ENCODE data around the gene ATF3. TPM values are rescaled to one million over a fixed set of nuclear protein-coding genes. Genes with fewer than 3 reads are reported as not detected.
A peak's percentile ranks its signal among the peaks of the same experiment; 100 is the strongest.

The ATF3 gene
- total RNA-seq, 1 experiment from 2014 or later: 37.4 TPM

DNA sequence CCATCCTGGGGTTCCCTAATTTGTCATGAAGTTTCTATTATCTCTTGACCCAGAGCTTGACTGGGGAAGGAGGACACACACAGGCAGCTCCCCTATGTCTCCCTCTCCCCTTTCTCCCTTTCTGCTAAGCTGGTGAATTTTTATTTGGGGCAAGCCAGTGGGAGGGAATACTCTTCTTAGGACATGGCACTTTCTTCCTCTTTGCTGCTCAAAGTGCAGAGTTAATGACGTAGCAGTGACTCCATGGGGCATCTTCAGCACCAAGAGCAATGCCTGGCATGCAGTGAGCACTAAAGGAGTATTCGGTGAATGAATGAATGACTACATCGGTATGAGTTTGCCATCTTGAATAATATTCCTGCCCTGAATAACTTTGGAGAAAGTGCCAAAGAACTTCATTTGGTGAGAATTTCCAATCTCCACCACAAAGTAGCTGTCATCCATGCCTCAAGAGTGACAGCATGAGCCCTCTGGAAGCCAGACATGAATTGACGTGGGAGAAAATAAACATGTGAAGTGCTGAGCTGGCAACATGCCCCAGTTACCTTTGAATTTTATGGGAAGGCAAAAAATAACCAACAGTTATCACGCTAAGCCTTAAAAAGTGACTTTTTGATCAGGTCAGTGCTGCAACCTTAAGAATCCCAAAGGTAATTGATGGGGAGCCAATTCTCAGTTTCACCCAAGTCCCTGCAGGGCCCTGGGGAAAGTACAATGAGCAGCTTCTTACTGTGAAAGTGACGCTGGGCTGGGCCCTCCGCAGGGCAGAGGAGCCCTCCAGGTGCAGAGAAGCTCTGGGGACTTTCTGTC is 22.1 kb upstream of the ATF3 start:
- DNase-seq (ENCODE audit: low read depth): peak; percentile 19

GRCh38 chr1:212587016-212587887 is 21.3 kb upstream of the ATF3 start:
- peak; percentile 36 for DNase-seq (ENCODE audit: low read depth)

DNA sequence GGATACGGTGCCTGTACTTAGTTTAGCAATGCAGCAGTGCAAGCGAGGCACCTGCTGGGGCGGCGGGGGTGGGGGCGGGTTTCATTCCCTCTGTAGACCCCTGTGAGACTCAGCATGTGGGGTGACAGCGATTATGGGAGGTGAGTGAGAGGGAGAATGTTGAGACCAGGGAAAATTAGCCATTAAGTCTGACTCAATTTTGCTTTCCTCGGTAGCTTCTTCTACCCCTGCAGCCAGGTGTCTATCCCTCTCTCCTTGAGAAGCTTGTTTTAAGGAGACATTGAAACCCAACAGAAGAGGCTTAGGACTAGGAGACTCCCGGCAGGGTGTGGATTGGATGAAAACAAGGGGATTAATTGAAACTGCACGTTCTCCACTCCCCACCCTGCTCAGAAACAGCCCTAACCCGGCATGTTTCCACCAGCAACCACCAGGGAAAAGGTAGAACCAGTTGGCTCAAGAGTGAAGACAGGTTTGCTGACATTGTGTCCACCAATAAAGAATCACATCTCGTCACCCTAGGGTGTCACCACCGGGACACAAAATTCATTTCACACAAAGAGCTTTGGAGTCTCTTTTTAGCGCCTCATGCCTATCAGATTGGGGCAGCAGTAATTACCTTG is 20.6 kb upstream of the ATF3 start:
- DNase-seq (ENCODE audit: low read depth): no peak

- DNase-seq (ENCODE audit: low read depth): no peak
Measured at GRCh38 chr1:212589446-212589845, 19.1 kb upstream of the ATF3 start.

DNA sequence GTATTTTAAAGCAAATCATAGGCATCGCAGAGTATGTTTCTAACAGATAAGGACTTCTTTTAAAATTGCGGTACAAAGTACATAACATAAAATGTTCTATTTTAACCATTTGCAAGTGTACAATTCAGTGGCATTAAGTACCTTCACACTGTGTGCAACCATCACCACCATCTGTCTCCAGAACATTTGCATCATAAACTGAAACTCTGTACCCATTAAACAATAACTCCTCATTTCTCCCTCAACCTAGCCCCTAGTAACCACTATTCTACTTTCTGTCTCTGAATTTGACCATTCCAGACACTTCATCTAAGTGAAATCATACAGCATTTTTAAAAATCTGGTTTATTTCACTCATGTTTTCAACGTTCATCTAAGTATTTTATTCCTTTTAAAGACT is 16.6 kb upstream of the ATF3 start:
- DNase-seq (ENCODE audit: low read depth): no peak

- no peak for DNase-seq (ENCODE audit: low read depth)
Measured at GRCh38 chr1:212593821-212594251, 14.7 kb upstream of the ATF3 start.

- no peak for DNase-seq (ENCODE audit: low read depth)
Measured at GRCh38 chr1:212594640-212595039, 13.9 kb upstream of the ATF3 start.

DNA sequence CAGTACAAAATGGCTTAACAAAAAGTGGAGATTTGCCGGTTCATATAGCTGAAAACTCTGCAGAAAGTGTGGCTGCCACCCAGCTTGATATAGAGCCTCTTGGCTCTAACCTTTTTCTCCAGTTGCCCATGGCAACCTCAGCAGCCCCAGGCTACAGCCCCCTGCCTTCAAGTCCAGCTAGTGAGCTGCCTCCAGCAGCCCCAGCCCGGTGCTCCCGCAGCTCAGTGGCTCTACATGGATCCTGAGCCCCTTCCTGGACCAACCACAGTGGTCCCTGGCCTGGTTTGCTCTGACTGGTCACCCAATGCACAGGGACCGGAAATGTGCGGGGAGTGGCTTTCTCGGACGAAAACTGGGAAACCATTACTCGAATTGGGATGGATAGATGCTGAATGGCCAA is 13.3 kb upstream of the ATF3 start:
- DNase-seq (ENCODE audit: low read depth): no peak

DNA sequence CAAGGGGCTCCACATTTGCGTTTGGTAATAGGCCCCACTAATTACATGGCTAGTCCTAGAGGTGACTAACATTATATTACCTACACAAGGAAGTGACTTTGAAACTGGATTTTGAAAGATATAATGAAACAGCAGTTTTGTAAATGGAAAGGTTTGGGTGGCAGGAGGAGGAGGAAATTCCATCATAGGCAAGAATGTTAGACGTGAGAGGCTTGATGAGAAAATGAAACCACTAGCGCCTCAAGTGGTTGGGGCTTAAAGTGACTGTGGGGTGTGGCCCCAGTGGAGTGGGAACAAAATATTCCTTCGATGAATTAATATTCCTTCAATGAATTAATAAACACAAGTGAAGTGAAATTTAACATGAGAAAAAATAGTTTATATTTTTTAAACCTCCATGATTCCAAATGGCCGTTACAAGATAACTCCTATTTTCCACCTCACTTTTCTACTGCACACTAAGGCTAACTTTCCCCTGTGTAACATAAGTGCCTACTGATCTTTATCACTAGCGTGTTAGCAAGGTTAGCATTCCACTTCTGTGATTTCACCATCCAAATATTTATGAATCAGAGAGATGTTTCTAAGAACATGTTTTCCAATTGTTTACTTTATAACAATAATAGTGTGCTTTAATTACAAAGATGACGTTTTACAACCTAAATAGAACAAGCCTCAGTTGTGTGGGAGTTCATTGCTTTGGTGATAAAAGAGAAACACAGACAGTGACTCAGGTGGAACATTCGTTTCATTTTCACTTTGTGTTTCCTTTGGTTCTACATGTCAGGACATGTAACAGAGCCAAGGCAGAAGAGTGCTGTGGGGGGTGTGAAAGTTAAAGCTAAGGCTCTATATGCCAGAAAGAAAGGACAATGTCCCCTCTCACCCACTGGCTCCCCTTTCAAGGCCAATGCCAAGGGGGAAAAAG is 12.5 kb upstream of the ATF3 start:
- peak; percentile 94 for DNase-seq (ENCODE audit: low read depth)

- no peak for DNase-seq (ENCODE audit: low read depth)
Measured at GRCh38 chr1:212596798-212597197, 11.8 kb upstream of the ATF3 start.

- no peak for DNase-seq (ENCODE audit: low read depth)
Measured at GRCh38 chr1:212597487-212597886, 11.1 kb upstream of the ATF3 start.

- peak; percentile 0 for DNase-seq (ENCODE audit: low read depth)
Measured at GRCh38 chr1:212600071-212600915, 8.3 kb upstream of the ATF3 start.

GRCh38 chr1:212600980-212601379 is 7.6 kb upstream of the ATF3 start:
- DNase-seq (ENCODE audit: low read depth): peak; percentile 56

- DNase-seq (ENCODE audit: low read depth): no peak
Measured at GRCh38 chr1:212601524-212601923, 7.0 kb upstream of the ATF3 start.

GRCh38 chr1:212605441-212606394 is 2.8 kb upstream of the ATF3 start:
- DNase-seq (ENCODE audit: low read depth): no peak

- DNase-seq (ENCODE audit: low read depth): peak; percentile 36
Measured at GRCh38 chr1:212606395-212607205, 2.0 kb upstream of the ATF3 start.

DNA sequence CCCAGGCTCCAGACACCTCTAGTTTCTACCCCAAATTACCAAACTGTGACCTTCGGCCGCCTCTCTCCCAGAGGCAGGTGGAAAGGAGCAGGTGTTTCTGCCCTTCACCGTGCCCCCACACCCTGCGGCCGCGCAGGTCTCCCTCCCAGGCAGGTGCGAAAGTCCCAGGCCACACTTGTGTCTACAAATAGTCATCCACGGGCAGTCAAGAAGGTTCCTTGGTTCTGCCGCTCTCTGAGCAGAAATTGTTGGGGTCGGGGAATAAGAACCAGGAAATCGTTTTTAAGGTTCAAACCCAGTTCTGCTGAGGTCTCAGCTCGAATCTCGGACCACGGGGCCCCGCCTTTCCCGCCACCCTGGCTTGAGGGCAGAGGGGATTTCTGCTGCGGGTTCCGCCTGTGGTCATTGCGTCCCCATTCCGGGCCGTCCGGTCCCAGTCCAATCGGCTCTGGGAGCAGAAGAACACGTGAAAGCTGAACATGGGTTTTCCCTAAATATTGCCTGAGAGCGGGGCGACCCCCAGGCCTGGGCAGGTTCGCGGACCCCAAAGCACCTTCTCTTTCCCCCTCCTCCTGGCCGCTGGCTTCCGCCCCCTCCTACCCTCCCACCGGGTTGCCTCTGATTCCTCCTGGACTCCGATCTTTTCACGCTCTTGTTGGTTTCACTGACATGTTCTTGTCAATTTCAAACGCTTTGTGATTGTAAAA is 1.2 kb upstream of the ATF3 start:
- DNase-seq (ENCODE audit: low read depth): peak; percentile 48

All from Daoy (cell line).